Adrenal gland (tissue), 5 donors: Measurements from ENCODE around the gene NSUN4.

Experiments used
- POLR2A ChIP-seq, 2 donors: fragments of 450-650 bp; IDR thresholded peaks; one replicate each; pipeline ENCODE4 v1.6.1; 2017; ENCODE audit warnings: antibody characterized with exemption in 2 of 2, mild to moderate bottlenecking in 2 of 2, moderate library complexity in 1 of 2
- TF ChIP-seq, protein P1 (sequence below), 6 experiments: fragments of 450-650 bp in 4 of 6; fragments of 200-600 bp in 2 of 6; sonication (generic) in 1 of 6; IDR thresholded peaks; 1 replicate in 5 of 6; 2 replicates in 1 of 6; pipeline versions ENCODE4 v1.5.1 to v1.8.0; 2016 to 2021; ENCODE audit warnings: antibody characterized with exemption in 6 of 6, mild to moderate bottlenecking in 2 of 6, moderate library complexity in 1 of 6
- donor health status: DM: no; HTN: no; CAD: no.

DNA sequence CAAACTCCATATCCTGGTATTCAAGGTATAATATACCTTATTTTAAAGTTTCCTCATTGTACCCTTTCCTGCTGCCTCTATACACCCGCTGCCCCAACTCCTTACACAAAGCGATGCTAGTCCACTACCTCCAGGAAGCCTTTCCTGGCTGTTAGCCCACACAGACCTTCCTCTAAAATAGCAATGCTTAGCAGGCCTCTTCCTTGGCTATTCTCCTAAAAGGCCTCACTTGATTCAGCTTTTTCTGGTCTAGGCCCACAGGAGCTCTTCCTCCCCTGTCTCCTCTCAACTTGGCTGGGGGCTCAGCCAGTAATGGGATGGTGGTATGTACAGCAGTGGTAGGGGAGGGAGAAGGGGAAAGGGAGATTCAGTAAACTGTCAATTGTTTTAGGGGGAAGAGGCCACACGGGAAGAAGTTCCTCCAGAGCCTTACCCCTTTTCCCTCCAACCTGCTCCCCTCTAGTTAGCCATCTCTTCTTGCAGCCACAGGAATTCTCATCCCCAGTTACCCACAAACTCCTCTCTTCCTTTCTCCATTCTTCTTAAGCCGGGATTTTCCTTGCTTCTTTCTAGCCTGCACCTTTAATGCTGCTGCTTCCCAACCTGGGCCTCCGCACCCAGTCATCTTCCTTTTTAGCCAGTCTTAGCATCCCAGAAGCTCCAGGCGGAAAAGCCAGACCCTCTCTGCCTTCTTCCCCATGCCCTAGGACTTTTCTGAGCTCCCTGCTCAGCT is 39.8 kb upstream of the NSUN4 start:
- TF ChIP-seq, protein P1, sequence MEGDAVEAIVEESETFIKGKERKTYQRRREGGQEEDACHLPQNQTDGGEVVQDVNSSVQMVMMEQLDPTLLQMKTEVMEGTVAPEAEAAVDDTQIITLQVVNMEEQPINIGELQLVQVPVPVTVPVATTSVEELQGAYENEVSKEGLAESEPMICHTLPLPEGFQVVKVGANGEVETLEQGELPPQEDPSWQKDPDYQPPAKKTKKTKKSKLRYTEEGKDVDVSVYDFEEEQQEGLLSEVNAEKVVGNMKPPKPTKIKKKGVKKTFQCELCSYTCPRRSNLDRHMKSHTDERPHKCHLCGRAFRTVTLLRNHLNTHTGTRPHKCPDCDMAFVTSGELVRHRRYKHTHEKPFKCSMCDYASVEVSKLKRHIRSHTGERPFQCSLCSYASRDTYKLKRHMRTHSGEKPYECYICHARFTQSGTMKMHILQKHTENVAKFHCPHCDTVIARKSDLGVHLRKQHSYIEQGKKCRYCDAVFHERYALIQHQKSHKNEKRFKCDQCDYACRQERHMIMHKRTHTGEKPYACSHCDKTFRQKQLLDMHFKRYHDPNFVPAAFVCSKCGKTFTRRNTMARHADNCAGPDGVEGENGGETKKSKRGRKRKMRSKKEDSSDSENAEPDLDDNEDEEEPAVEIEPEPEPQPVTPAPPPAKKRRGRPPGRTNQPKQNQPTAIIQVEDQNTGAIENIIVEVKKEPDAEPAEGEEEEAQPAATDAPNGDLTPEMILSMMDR (IDR thresholded peaks at IDR 0.05) = no peak
- TF ChIP-seq POLR2A (IDR thresholded peaks at IDR 0.05) = no peak
